Measurements from ENCODE around the gene DSPP.

Gene DSPP

GRCh38 chr4:87620491-87620890, 12.2 kb downstream of the DSPP start:
- H3K9me3 ChIP-seq (ENCODE audit: control insufficient read depth, low read length), result no peaks in the 10 kb centered on the region
- H3K4me1 ChIP-seq (ENCODE audit: control insufficient read depth, insufficient read depth, low read length, poor library complexity, severe bottlenecking), result no peaks in the 10 kb centered on the region
- H3K27me3 ChIP-seq (replicated peaks; ENCODE audit: control insufficient read depth, insufficient read depth, low read length, poor library complexity, severe bottlenecking), result no peaks in the 10 kb centered on the region
- no peak overlapping the region for H3K4me3 ChIP-seq (ENCODE audit: insufficient read depth, low read depth, low read length, poor library complexity, severe bottlenecking)
- H3K27ac ChIP-seq (ENCODE audit: insufficient read depth, low read length, poor library complexity, severe bottlenecking), result no peak overlapping the region
- no peaks in the 10 kb centered on the region for H3K36me3 ChIP-seq (ENCODE audit: control insufficient read depth, insufficient read depth, low read length)
- no peak for DNase-seq

- H3K27ac ChIP-seq (ENCODE audit: insufficient read depth, low read length, poor library complexity, severe bottlenecking), result no peak overlapping the region
- no peak overlapping the region for H3K4me3 ChIP-seq (ENCODE audit: insufficient read depth, low read depth, low read length, poor library complexity, severe bottlenecking)
- no peaks in the 10 kb centered on the region for H3K36me3 ChIP-seq (ENCODE audit: control insufficient read depth, insufficient read depth, low read length)
- no peak for DNase-seq
- H3K4me1 ChIP-seq (ENCODE audit: control insufficient read depth, insufficient read depth, low read length, poor library complexity, severe bottlenecking), result no peaks in the 10 kb centered on the region
- H3K9me3 ChIP-seq (ENCODE audit: control insufficient read depth, low read length), result no peaks in the 10 kb centered on the region
- H3K27me3 ChIP-seq (replicated peaks; ENCODE audit: control insufficient read depth, insufficient read depth, low read length, poor library complexity, severe bottlenecking), result no peaks in the 10 kb centered on the region
These were observed 14.0 kb downstream of the DSPP start for GRCh38 chr4:87622303-87622702.

GRCh38 chr4:87624698-87625097, 16.4 kb downstream of the DSPP start:
- no peaks in the 10 kb centered on the region for H3K36me3 ChIP-seq (ENCODE audit: control insufficient read depth, insufficient read depth, low read length)
- no peaks in the 10 kb centered on the region for H3K27me3 ChIP-seq (replicated peaks; ENCODE audit: control insufficient read depth, insufficient read depth, low read length, poor library complexity, severe bottlenecking)
- no peak overlapping the region for H3K4me3 ChIP-seq (ENCODE audit: insufficient read depth, low read depth, low read length, poor library complexity, severe bottlenecking)
- no peaks in the 10 kb centered on the region for H3K9me3 ChIP-seq (ENCODE audit: control insufficient read depth, low read length)
- DNase-seq, result no peak
- H3K27ac ChIP-seq (ENCODE audit: insufficient read depth, low read length, poor library complexity, severe bottlenecking), result no peak overlapping the region
- no peaks in the 10 kb centered on the region for H3K4me1 ChIP-seq (ENCODE audit: control insufficient read depth, insufficient read depth, low read length, poor library complexity, severe bottlenecking)

GRCh38 chr4:87631668-87632067, 23.3 kb downstream of the DSPP start:
- Histone ChIP-seq H3K27me3 (replicated peaks; ENCODE audit: control insufficient read depth, insufficient read depth, low read length, poor library complexity, severe bottlenecking) (no peaks in the 10 kb centered on the region), H3K9me3 (ENCODE audit: control insufficient read depth, low read length) (no peaks in the 10 kb centered on the region), H3K36me3 (ENCODE audit: control insufficient read depth, insufficient read depth, low read length) (no peaks in the 10 kb centered on the region), H3K4me1 (ENCODE audit: control insufficient read depth, insufficient read depth, low read length, poor library complexity, severe bottlenecking) (no peaks in the 10 kb centered on the region), H3K4me3 (ENCODE audit: insufficient read depth, low read depth, low read length, poor library complexity, severe bottlenecking) (no peak overlapping the region), H3K27ac (ENCODE audit: insufficient read depth, low read length, poor library complexity, severe bottlenecking) (no peak overlapping the region)
- DNase-seq, result no peak

GRCh38 chr4:87632469-87632868, 24.1 kb downstream of the DSPP start:
- Histone ChIP-seq H3K4me3 (ENCODE audit: insufficient read depth, low read depth, low read length, poor library complexity, severe bottlenecking) (no peak overlapping the region), H3K4me1 (ENCODE audit: control insufficient read depth, insufficient read depth, low read length, poor library complexity, severe bottlenecking) (no peaks in the 10 kb centered on the region), H3K27ac (ENCODE audit: insufficient read depth, low read length, poor library complexity, severe bottlenecking) (no peak overlapping the region), H3K36me3 (ENCODE audit: control insufficient read depth, insufficient read depth, low read length) (no peaks in the 10 kb centered on the region), H3K27me3 (replicated peaks; ENCODE audit: control insufficient read depth, insufficient read depth, low read length, poor library complexity, severe bottlenecking) (no peaks in the 10 kb centered on the region), H3K9me3 (ENCODE audit: control insufficient read depth, low read length) (no peaks in the 10 kb centered on the region)
- no peak for DNase-seq

- Histone ChIP-seq H3K9me3 (ENCODE audit: control insufficient read depth, low read length) (no peaks in the 10 kb centered on the region), H3K4me3 (ENCODE audit: insufficient read depth, low read depth, low read length, poor library complexity, severe bottlenecking) (no peak overlapping the region), H3K27ac (ENCODE audit: insufficient read depth, low read length, poor library complexity, severe bottlenecking) (no peak overlapping the region), H3K4me1 (ENCODE audit: control insufficient read depth, insufficient read depth, low read length, poor library complexity, severe bottlenecking) (no peaks in the 10 kb centered on the region), H3K36me3 (ENCODE audit: control insufficient read depth, insufficient read depth, low read length) (no peaks in the 10 kb centered on the region), H3K27me3 (replicated peaks; ENCODE audit: control insufficient read depth, insufficient read depth, low read length, poor library complexity, severe bottlenecking) (no peaks in the 10 kb centered on the region)
- DNase-seq, result no peak
These were observed 24.9 kb downstream of the DSPP start for GRCh38 chr4:87633243-87633642.

- H3K27ac ChIP-seq (ENCODE audit: insufficient read depth, low read length, poor library complexity, severe bottlenecking), result no peak overlapping the region
- no peaks in the 10 kb centered on the region for H3K36me3 ChIP-seq (ENCODE audit: control insufficient read depth, insufficient read depth, low read length)
- H3K9me3 ChIP-seq (ENCODE audit: control insufficient read depth, low read length), result no peaks in the 10 kb centered on the region
- no peak overlapping the region for H3K4me3 ChIP-seq (ENCODE audit: insufficient read depth, low read depth, low read length, poor library complexity, severe bottlenecking)
- no peaks in the 10 kb centered on the region for H3K4me1 ChIP-seq (ENCODE audit: control insufficient read depth, insufficient read depth, low read length, poor library complexity, severe bottlenecking)
- H3K27me3 ChIP-seq (replicated peaks; ENCODE audit: control insufficient read depth, insufficient read depth, low read length, poor library complexity, severe bottlenecking), result no peaks in the 10 kb centered on the region
- DNase-seq, result no peak
These were observed 36.0 kb downstream of the DSPP start for GRCh38 chr4:87644286-87644685.

- H3K27me3 ChIP-seq (replicated peaks; ENCODE audit: control insufficient read depth, insufficient read depth, low read length, poor library complexity, severe bottlenecking), result no peaks in the 10 kb centered on the region
- H3K4me3 ChIP-seq (ENCODE audit: insufficient read depth, low read depth, low read length, poor library complexity, severe bottlenecking), result no peak within 1 kb of the TSS
- no peaks in the 10 kb centered on the region for H3K4me1 ChIP-seq (ENCODE audit: control insufficient read depth, insufficient read depth, low read length, poor library complexity, severe bottlenecking)
- no peaks in the 10 kb centered on the region for H3K9me3 ChIP-seq (ENCODE audit: control insufficient read depth, low read length)
- no peak within 1 kb of the TSS for H3K27ac ChIP-seq (ENCODE audit: insufficient read depth, low read length, poor library complexity, severe bottlenecking)
- H3K36me3 ChIP-seq (ENCODE audit: control insufficient read depth, insufficient read depth, low read length), result no peaks in the 10 kb centered on the region
- DNase-seq, result no peak
These were observed 41.7 kb downstream of the DSPP start, which contains the start of gene DMP1 for GRCh38 chr4:87649980-87650379. Gene DMP1, plus strand, starts transcription at chr4:87650280. Its CDS starts 6,213 bp downstream, at chr4:87656493.

- H3K9me3 ChIP-seq (ENCODE audit: control insufficient read depth, low read length), result no peaks in the 10 kb centered on the region
- DNase-seq, result no peak
- H3K36me3 ChIP-seq (ENCODE audit: control insufficient read depth, insufficient read depth, low read length), result no peaks in the 10 kb centered on the region
These were observed 42.6 kb downstream of the DSPP start for GRCh38 chr4:87650938-87651337.

GRCh38 chr4:87651941-87652340, 43.6 kb downstream of the DSPP start:
- Histone ChIP-seq H3K9me3 (ENCODE audit: control insufficient read depth, low read length) (no peaks in the 10 kb centered on the region), H3K27me3 (replicated peaks; ENCODE audit: control insufficient read depth, insufficient read depth, low read length, poor library complexity, severe bottlenecking) (no peaks in the 10 kb centered on the region), H3K27ac (ENCODE audit: insufficient read depth, low read length, poor library complexity, severe bottlenecking) (no peak overlapping the region), H3K36me3 (ENCODE audit: control insufficient read depth, insufficient read depth, low read length) (no peaks in the 10 kb centered on the region), H3K4me3 (ENCODE audit: insufficient read depth, low read depth, low read length, poor library complexity, severe bottlenecking) (no peak overlapping the region), H3K4me1 (ENCODE audit: control insufficient read depth, insufficient read depth, low read length, poor library complexity, severe bottlenecking) (no peaks in the 10 kb centered on the region)
- DNase-seq, result no peak

More at GRCh38 chr4:87650938-87651337, 42.6 kb downstream of the DSPP start:
- H3K4me3 ChIP-seq (ENCODE audit: insufficient read depth, low read depth, low read length, poor library complexity, severe bottlenecking), result no peak overlapping the region
- no peak overlapping the region for H3K27ac ChIP-seq (ENCODE audit: insufficient read depth, low read length, poor library complexity, severe bottlenecking)
- H3K4me1 ChIP-seq (ENCODE audit: control insufficient read depth, insufficient read depth, low read length, poor library complexity, severe bottlenecking), result no peaks in the 10 kb centered on the region
- H3K27me3 ChIP-seq (replicated peaks; ENCODE audit: control insufficient read depth, insufficient read depth, low read length, poor library complexity, severe bottlenecking), result no peaks in the 10 kb centered on the region
